Left cardiac atrium (tissue), 4 donors: ENCODE results near the gene LMOD3. TPM values are rescaled to one million over a fixed set of nuclear protein-coding genes. Genes with fewer than 3 reads are reported as not detected.
A peak's percentile ranks its signal among the peaks of the same experiment; 100 is the strongest.

Source experiments
- ATAC-seq, 2 donors: fragments of 200-7000 bp; cut with Tn5 transposase; one replicate each; pipeline ENCODE4 v1.9.1; 2020; ENCODE audit warnings: mild to moderate bottlenecking in 2 of 2, moderate library complexity in 2 of 2
- DNase-seq: peaks from one replicate; pipeline ENCODE4 v3.0.0-alpha.2; 2020
- intact Hi-C, 2 donors: fragments of 100-400 bp; cut with DNase I; formaldehyde crosslinking; loops; one replicate each; pipeline versions ENCODE4 v1.14.1 to v1.15.1; 2022 to 2023
- total RNA-seq, 2 donors: library from RNA; stranded (reverse); fragmentation: NEBNext Ultra II Directional; extraction: Animal tissue kit (Norgen Biotek cat#: 25700); gene quantifications; one replicate each; pipeline ENCODE4 v1.2.1, GENCODE V29; 2021
- donor health status: DM: no; HTN: yes; CAD: no.
- donor health status: DM: no; HTN: yes; CAD: no; lungs with severe emphysema.
- donor health status: DM: yes; HTN: yes; CAD: no.
- donor health status: Dilated cardiomyopathy.

LMOD3 gene
- total RNA-seq, 2 donors from 2014 or later = 49.2 to 52.8 TPM

GRCh38 chr3:69080233-69080920, 42.0 kb downstream of the LMOD3 start, which contains the start of gene UBA3:
TSS of gene UBA3 (minus strand) at chr3:69080365. CDS start at chr3:69080353, 12 bp downstream.
- intact Hi-C loops = no loop called here
- peak; percentile 93 for DNase-seq
- ATAC-seq = peak; percentile 87 to 89

GRCh38 chr3:69079269-69080159, 42.9 kb downstream of the LMOD3 start:
- DNase-seq = peak; percentile 35
- ATAC-seq = peak; percentile 51 to 60
- intact Hi-C loops = no loop called here

GRCh38 chr3:69072928-69073327, 49.5 kb downstream of the LMOD3 start:
- no peak for ATAC-seq
- intact Hi-C loops = no loop called here

GRCh38 chr3:69066121-69066520, 56.3 kb downstream of the LMOD3 start:
- DNase-seq (no peak), ATAC-seq (no peak)
- intact Hi-C loops = no loop called here

More at GRCh38 chr3:69072928-69073327, 49.5 kb downstream of the LMOD3 start:
- no peak for DNase-seq

GRCh38 chr3:69065318-69065964, 57.0 kb downstream of the LMOD3 start:
- DNase-seq (no peak), ATAC-seq (no peak)
- intact Hi-C loops = no loop called here

GRCh38 chr3:69063636-69064035, 58.8 kb downstream of the LMOD3 start:
- intact Hi-C loops = no loop called here
- DNase-seq (no peak), ATAC-seq (no peak)

- DNase-seq = no peak
- intact Hi-C loops = no loop called here
- ATAC-seq = no peak
These were observed 62.7 kb downstream of the LMOD3 start for GRCh38 chr3:69059688-69060087.

- intact Hi-C loops = no loop called here
- DNase-seq (no peak), ATAC-seq (no peak)
These were observed 63.5 kb downstream of the LMOD3 start for GRCh38 chr3:69058947-69059224.

GRCh38 chr3:69058180-69058946, 64.0 kb downstream of the LMOD3 start:
- DNase-seq = no peak
- ATAC-seq = peak; percentile 38 to 40
- intact Hi-C loops = no loop called here

Other genes with a start within 250 kb of the LMOD3 start
- not detected for gene TAFA4, start 190.0 kb downstream of the LMOD3 start, total RNA-seq
- gene EOGT, start 108.9 kb downstream of the LMOD3 start, total RNA-seq = 10 to 100 TPM; 34.8 to 58.9 TPM
- gene TMF1, start 70.3 kb downstream of the LMOD3 start, total RNA-seq = 10 to 100 TPM; 21.4 to 29.6 TPM
- 10 to 100 TPM; 55.0 to 56.8 TPM for gene UBA3, start 42.2 kb downstream of the LMOD3 start, total RNA-seq
- 100 to 1,000 TPM; 165 to 166 TPM for gene ARL6IP5, start 37.7 kb downstream of the LMOD3 start, total RNA-seq